IMR-90 (cell line): Measurements from ENCODE around the gene MAPK8IP1. TPM values are rescaled to one million over a fixed set of nuclear protein-coding genes. Genes with fewer than 3 reads are reported as not detected.

ENCODE experiments used
- ATAC-seq: fragments of 200-7000 bp; cut with Tn5 transposase; 2 replicates; pipeline ENCODE4 v1.9.1; 2020; ENCODE audit warnings: low read depth, mild to moderate bottlenecking, moderate library complexity
- BruUV-seq: library from RNA; stranded (reverse); fragments of 400-500 nt; replicated peaks from 2 replicates; lab custom pipeline; 2021; lab: Mats Ljungman, UMichigan
- CTCF ChIA-PET: fragments of 300-600 bp; formaldehyde crosslinking; extraction: SDS; loops from one replicate; lab custom pipeline; 2021; ENCODE audit warnings: antibody characterized with exemption; lab: Yijun Ruan, JAX
- POLR2A ChIA-PET: fragments of 300-600 bp; sonication (Branson Sonifier 250); formaldehyde crosslinking; loops from one replicate; lab custom pipeline; 2022; ENCODE audit warnings: antibody characterized with exemption; ENCODE audit not compliant: unreplicated experiment; lab: Charles Lee
- DNase-seq: peaks from one replicate; pipeline ENCODE4 v3.0.0; 2013
- H2AFZ ChIP-seq: replicated peaks from 2 replicates; pipeline ENCODE3; 2013; ENCODE audit warnings: low read length, mild to moderate bottlenecking; ENCODE audit not compliant: poor library complexity
- H2AK5ac ChIP-seq: 2 replicates; pipeline ENCODE4 v1.6.1; 2013; ENCODE audit warnings: low read depth, low read length, inconsistent platforms
- H2AK9ac ChIP-seq: replicated peaks from 2 replicates; pipeline ENCODE3; 2013; ENCODE audit warnings: mild to moderate bottlenecking, low read depth, low read length, moderate library complexity; ENCODE audit not compliant: poor library complexity
- H2BK120ac ChIP-seq: 2 replicates; pipeline ENCODE4 v1.6.1; 2013; ENCODE audit warnings: low read depth, low read length, inconsistent platforms
- H2BK15ac ChIP-seq: 3 replicates; pipeline ENCODE4 v1.6.1; 2013; ENCODE audit warnings: low read depth, low read length, inconsistent platforms
- H2BK20ac ChIP-seq: 2 replicates; pipeline ENCODE4 v1.6.1; 2013; ENCODE audit warnings: low read depth, mild to moderate bottlenecking, inconsistent platforms, low read length, moderate library complexity
- H2BK5ac ChIP-seq: 2 replicates; pipeline ENCODE4 v1.6.1; 2013; ENCODE audit warnings: mild to moderate bottlenecking, low read depth, low read length, inconsistent platforms; ENCODE audit not compliant: poor library complexity, severe bottlenecking
- H3K14ac ChIP-seq: replicated peaks from 2 replicates; pipeline ENCODE4 v1.6.1; 2013; ENCODE audit warnings: low read depth, low read length, inconsistent platforms
- H3K18ac ChIP-seq: 2 replicates; pipeline ENCODE4 v1.6.1; 2013; ENCODE audit warnings: low read depth, low read length, control low read depth
- H3K23ac ChIP-seq: 2 replicates; pipeline ENCODE4 v1.6.1; 2013; ENCODE audit warnings: low read depth, low read length, inconsistent platforms
- H3K27ac ChIP-seq: 2 replicates; pipeline ENCODE4 v1.5.1; 2013; ENCODE audit warnings: mild to moderate bottlenecking, control low read depth, low read length; ENCODE audit not compliant: insufficient read depth
- H3K27me3 ChIP-seq: 2 replicates; pipeline ENCODE4 v1.6.1; 2013; ENCODE audit warnings: low read length; ENCODE audit not compliant: control insufficient read depth, insufficient read depth
- H3K36me3 ChIP-seq: 2 replicates; pipeline ENCODE4 v1.6.1; 2013; ENCODE audit warnings: low read length, mixed read lengths; ENCODE audit not compliant: control insufficient read depth, insufficient read depth
- H3K4ac ChIP-seq: 2 replicates; pipeline ENCODE4 v1.6.1; 2013; ENCODE audit warnings: low read depth, low read length, inconsistent platforms
- H3K4me1 ChIP-seq: 2 replicates; pipeline ENCODE4 v1.6.1; 2013; ENCODE audit warnings: low read length, mixed read lengths; ENCODE audit not compliant: control insufficient read depth, insufficient read depth
- H3K4me2 ChIP-seq: 2 replicates; pipeline ENCODE4 v1.6.1; 2013; ENCODE audit warnings: low read depth, mild to moderate bottlenecking, control low read depth, low read length, moderate library complexity
- H3K4me3 ChIP-seq: 2 replicates; pipeline ENCODE4 v1.5.1; 2013; ENCODE audit warnings: low read depth, mild to moderate bottlenecking, control low read depth, low read length, moderate library complexity; ENCODE audit not compliant: insufficient read depth
- H3K56ac ChIP-seq: 2 replicates; pipeline ENCODE4 v1.6.1; 2013; ENCODE audit warnings: low read length, inconsistent platforms; ENCODE audit not compliant: insufficient read depth; ENCODE audit errors: extremely low read depth
- H3K79me1 ChIP-seq, 2 experiments: 2 replicates each; pipeline ENCODE4 v1.6.1; 2013; ENCODE audit warnings: low read length in 2 of 2, inconsistent platforms in 1 of 2, low read depth in 1 of 2
- H3K9ac ChIP-seq: 2 replicates; pipeline ENCODE4 v1.6.1; 2013; ENCODE audit warnings: low read depth, low read length, control low read depth
- H3K9me1 ChIP-seq: 2 replicates; pipeline ENCODE4 v1.6.1; 2013; ENCODE audit warnings: low read length, inconsistent platforms; ENCODE audit not compliant: insufficient read depth
- H3K9me3 ChIP-seq: 2 replicates; pipeline ENCODE4 v1.6.1; 2013; ENCODE audit warnings: low read length; ENCODE audit not compliant: control insufficient read depth, insufficient read depth
- H4K20me1 ChIP-seq: 2 replicates; pipeline ENCODE4 v1.6.1; 2013; ENCODE audit warnings: low read length, inconsistent platforms; ENCODE audit not compliant: insufficient read depth
- H4K5ac ChIP-seq: 2 replicates; pipeline ENCODE4 v1.6.1; 2013; ENCODE audit warnings: mild to moderate bottlenecking, low read depth, low read length, control low read depth
- H4K8ac ChIP-seq, 2 experiments: 2 replicates each; pipeline ENCODE4 v1.6.1; 2013; ENCODE audit warnings: low read depth in 2 of 2, low read length in 2 of 2, control low read depth in 1 of 2, inconsistent platforms in 1 of 2
- H4K91ac ChIP-seq: 2 replicates; pipeline ENCODE4 v1.6.1; 2013; ENCODE audit warnings: low read depth, low read length, inconsistent platforms; ENCODE audit not compliant: insufficient read depth
- BHLHE40 ChIP-seq: fragments of 150-350 bp; IDR thresholded peaks from 2 replicates; pipeline ENCODE4 v1.6.1; 2016; ENCODE audit warnings: mild to moderate bottlenecking, low read depth, low read length
- CEBPB ChIP-seq: IDR thresholded peaks from 2 replicates; pipeline ENCODE4 v1.6.1; 2012; ENCODE audit warnings: low read depth, low read length, improper control_type of control experiment
- FOS ChIP-seq: fragments of 150-350 bp; IDR thresholded peaks from 2 replicates; pipeline ENCODE4 v1.6.1; 2016; ENCODE audit warnings: low read depth, low read length
- MAFK ChIP-seq: IDR thresholded peaks from 2 replicates; pipeline ENCODE4 v1.6.1; 2012; ENCODE audit warnings: low read depth, low read length, improper control_type of control experiment
- MAZ ChIP-seq: IDR thresholded peaks from 2 replicates; pipeline ENCODE4 v1.6.1; 2012; ENCODE audit warnings: low read depth, mild to moderate bottlenecking, low read length, improper control_type of control experiment, moderate library complexity, borderline replicate concordance
- NFE2L2 ChIP-seq: fragments of 150-350 bp; IDR thresholded peaks from 2 replicates; pipeline ENCODE4 v1.6.1; 2016; ENCODE audit warnings: low read depth, mild to moderate bottlenecking, low read length
- POLR2A ChIP-seq: IDR thresholded peaks from 2 replicates; pipeline ENCODE4 v1.6.1; 2012; ENCODE audit warnings: mild to moderate bottlenecking, low read depth, low read length
- RCOR1 ChIP-seq: IDR thresholded peaks from 2 replicates; pipeline ENCODE4 v1.6.1; 2012; ENCODE audit warnings: mild to moderate bottlenecking, low read length, improper control_type of control experiment; ENCODE audit not compliant: insufficient replicate concordance
- RFX5 ChIP-seq: IDR thresholded peaks from 2 replicates; pipeline ENCODE4 v1.8.0; 2012; ENCODE audit warnings: low read depth, mild to moderate bottlenecking, low read length, moderate library complexity
- WGBS, 2 experiments: methylation state at CpG; one replicate each; pipeline versions ENCODE4 v1.1.5 to v1.1.7; 2013; ENCODE audit warnings: missing lambda C conversion rate in 2 of 2; ENCODE audit not compliant: insufficient read length in 1 of 2; ENCODE audit errors: extremely low coverage in 2 of 2; 5-methylcytosine and 5-hydroxymethylcytosine counted together
- dilution Hi-C: fragments of 300-500 bp; cut with HindIII; formaldehyde crosslinking; loops from one replicate; pipeline ENCODE4 v1.14.3; 2018; ENCODE audit warnings: low sequenced_read_pairs; ENCODE audit not compliant: unreplicated experiment
- in situ Hi-C: fragments of 300-500 bp; cut with MboI; formaldehyde crosslinking; loops from 3 replicates; pipeline ENCODE4 v1.14.3; 2019; ENCODE audit warnings: low sequenced_read_pairs, inconsistent platforms, mixed read lengths
- intact Hi-C: fragments of 100-400 bp; cut with micrococcal nuclease; formaldehyde crosslinking; loops from 2 replicates; pipeline ENCODE4 v1.10.0; 2022
- polyA plus RNA-seq, 3 experiments: library from polyadenylated mRNA; depleted of rRNA; stranded (reverse); fragments of >200 nt; gene quantifications; 2 replicates each; pipeline ENCODE4 v1.2.3, GENCODE V29; 2012; ENCODE audit warnings: low replicate concordance in 1 of 3
- total RNA-seq: library from RNA; depleted of rRNA; stranded (reverse); fragments of >200 nt; gene quantifications from 2 replicates; pipeline ENCODE4 v1.2.3, GENCODE V29; 2012
- TF ChIP-seq, protein P1 (sequence below): conservative IDR thresholded peaks from 2 replicates; pipeline ENCODE4 v1.5.1; 2012; ENCODE audit warnings: mild to moderate bottlenecking, low read depth, low read length, improper control_type of control experiment
- TF ChIP-seq, protein P2 (sequence below): fragments of 150-350 bp; IDR thresholded peaks from 2 replicates; pipeline ENCODE4 v1.6.1; 2017; ENCODE audit warnings: mild to moderate bottlenecking, antibody characterized with exemption, low read length, low read depth

Gene MAPK8IP1
- total and polyA plus RNA-seq, 2 of the 4 experiments (the other 2 are of a cell fraction): 6.5 to 9.6 TPM

DNA sequence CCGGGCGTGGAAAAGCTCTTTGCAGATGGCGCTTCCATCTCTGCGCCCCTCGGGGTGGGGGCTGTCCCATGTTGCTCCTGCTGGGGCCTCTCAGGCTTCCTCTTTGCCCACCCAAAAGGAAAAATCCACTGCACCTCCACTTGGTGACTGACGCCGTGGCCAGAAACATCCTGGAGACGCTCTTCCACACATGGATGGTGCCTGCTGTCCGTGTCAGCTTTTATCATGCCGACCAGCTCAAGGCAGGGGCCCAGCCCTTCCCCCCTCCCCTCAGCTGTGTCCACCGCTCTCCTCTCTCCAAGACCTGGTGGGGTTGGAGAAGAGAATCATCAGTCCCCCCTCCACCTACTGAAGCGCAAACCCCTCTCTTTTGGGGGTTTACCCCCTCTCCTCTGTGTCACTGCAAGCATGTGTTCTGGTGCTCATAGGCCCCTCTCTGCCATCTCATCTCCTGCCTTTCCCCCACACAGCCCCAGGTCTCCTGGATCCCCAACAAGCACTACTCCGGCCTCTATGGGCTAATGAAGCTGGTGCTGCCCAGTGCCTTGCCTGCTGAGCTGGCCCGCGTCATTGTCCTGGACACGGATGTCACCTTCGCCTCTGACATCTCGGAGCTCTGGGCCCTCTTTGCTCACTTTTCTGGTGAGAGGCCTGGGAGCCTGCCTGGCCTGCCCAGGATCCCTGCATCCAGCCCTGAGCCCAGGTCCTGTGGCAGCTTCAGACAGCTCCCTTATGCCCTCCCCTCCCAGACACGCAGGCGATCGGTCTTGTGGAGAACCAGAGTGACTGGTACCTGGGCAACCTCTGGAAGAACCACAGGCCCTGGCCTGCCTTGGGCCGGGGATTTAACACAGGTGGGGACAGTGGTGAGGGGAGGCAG is 38.8 kb downstream of the MAPK8IP1 start:
- Histone ChIP-seq H3K4ac (no peak overlapping the region), H3K14ac (no peak overlapping the region), H2AFZ (no peak overlapping the region), H2AK5ac (no peak overlapping the region), H3K36me3 (no peaks in the 10 kb centered on the region), H3K4me3 (no peak overlapping the region), H4K91ac (no peak overlapping the region), H3K23ac (no peak overlapping the region), H3K27ac (no peak overlapping the region), H4K8ac (no peak overlapping the region), H3K18ac (no peak overlapping the region), H3K4me1 (no peaks in the 10 kb centered on the region), H3K56ac (no peak overlapping the region), H4K5ac (no peak overlapping the region), H2BK15ac (no peak overlapping the region), H4K20me1 (no peaks in the 10 kb centered on the region; the same call in none of the 2 replicates), H3K9ac (no peak overlapping the region), H3K79me1 (no peaks in the 10 kb centered on the region), H3K4me2 (no peak overlapping the region), H2BK5ac (no peak overlapping the region), H3K9me3 (no peaks in the 10 kb centered on the region), H2BK120ac (no peak overlapping the region), H3K9me1 (0 out of 2 replicates have a peak, but pooled peaks cover 1% of the 10 kb centered on the region), H3K27me3 (peaks cover 47% of the 10 kb centered on the region), H2BK20ac (no peak overlapping the region), H2AK9ac (no peak overlapping the region)
- intact Hi-C loops: no loop called here
- ChIA-PET CTCF (interaction anchor here (0.7 kb wide), 1 partner anchor 82 kb away, joined by 3 read pairs; no protein-coding TSS in a partner anchor), POLR2A (no interaction called here)
- in situ Hi-C loops: no loop called here
- 93% methylated on average over 6 of the region's 22 CpGs; no CpG with 5 or more reads in 1 of the 2 experiments for whole genome bisulfite sequencing, 2 experiments
- DNase-seq (no peak), ATAC-seq (no peak)
- TF ChIP-seq, protein P1, sequence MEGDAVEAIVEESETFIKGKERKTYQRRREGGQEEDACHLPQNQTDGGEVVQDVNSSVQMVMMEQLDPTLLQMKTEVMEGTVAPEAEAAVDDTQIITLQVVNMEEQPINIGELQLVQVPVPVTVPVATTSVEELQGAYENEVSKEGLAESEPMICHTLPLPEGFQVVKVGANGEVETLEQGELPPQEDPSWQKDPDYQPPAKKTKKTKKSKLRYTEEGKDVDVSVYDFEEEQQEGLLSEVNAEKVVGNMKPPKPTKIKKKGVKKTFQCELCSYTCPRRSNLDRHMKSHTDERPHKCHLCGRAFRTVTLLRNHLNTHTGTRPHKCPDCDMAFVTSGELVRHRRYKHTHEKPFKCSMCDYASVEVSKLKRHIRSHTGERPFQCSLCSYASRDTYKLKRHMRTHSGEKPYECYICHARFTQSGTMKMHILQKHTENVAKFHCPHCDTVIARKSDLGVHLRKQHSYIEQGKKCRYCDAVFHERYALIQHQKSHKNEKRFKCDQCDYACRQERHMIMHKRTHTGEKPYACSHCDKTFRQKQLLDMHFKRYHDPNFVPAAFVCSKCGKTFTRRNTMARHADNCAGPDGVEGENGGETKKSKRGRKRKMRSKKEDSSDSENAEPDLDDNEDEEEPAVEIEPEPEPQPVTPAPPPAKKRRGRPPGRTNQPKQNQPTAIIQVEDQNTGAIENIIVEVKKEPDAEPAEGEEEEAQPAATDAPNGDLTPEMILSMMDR: no peak
- TF ChIP-seq MAFK (no peak), NFE2L2 (no peak), RFX5 (no peak), MAZ (no peak), RCOR1 (no peak), BHLHE40 (no peak), FOS (no peak), POLR2A (no peak), CEBPB (no peak)
- TF ChIP-seq, protein P2, sequence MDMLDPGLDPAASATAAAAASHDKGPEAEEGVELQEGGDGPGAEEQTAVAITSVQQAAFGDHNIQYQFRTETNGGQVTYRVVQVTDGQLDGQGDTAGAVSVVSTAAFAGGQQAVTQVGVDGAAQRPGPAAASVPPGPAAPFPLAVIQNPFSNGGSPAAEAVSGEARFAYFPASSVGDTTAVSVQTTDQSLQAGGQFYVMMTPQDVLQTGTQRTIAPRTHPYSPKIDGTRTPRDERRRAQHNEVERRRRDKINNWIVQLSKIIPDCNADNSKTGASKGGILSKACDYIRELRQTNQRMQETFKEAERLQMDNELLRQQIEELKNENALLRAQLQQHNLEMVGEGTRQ: no peak
- dilution Hi-C loops: no loop called here
- no TSS peak for BruUV-seq
